Inferior parietal cortex (tissue), 1 donor: ENCODE data around the gene FAM221A.
"Not testable (repeated sequence)": the region's sequence is repeated elsewhere in the genome, so short reads cannot be mapped to it uniquely, and the experiment has no call there.

Source experiments
- DNase-seq: peaks from one replicate; pipeline ENCODE4 v3.0.0-alpha.2; 2016; ENCODE audit errors: extremely low spot score

The FAM221A gene, protein sequence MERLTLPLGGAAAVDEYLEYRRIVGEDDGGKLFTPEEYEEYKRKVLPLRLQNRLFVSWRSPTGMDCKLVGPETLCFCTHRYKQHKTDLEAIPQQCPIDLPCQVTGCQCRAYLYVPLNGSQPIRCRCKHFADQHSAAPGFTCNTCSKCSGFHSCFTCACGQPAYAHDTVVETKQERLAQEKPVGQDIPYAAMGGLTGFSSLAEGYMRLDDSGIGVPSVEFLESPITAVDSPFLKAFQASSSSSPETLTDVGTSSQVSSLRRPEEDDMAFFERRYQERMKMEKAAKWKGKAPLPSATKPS

DNA sequence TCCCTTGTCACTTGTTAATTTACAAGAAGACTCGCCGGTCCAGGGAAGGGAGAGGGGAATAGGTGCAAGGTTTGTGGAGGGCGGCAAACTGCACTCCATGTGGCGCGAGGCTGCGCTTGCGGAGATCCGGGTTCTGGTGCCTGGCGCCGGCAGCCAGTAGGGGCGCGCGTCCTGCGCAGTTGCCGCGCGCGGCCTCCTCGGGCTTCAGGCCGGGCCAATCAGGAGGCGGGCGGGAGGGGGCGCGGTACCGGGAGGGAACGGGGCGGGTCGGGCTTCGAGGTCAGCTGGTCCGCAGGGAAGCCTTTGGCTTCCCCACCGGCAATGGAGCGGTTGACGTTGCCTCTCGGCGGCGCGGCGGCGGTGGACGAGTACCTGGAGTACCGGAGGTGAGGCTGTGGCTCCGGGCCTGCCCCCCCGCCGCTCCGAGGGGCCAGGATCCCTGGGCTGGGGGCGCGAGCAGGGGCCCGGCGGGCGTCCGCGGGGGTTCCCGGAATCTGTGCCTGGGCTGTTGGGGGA is at the start of gene FAM221A:
Gene FAM221A (plus strand): TSS at position 302 of the 516 bp plus-strand sequence. CDS start 20 bp downstream, at position 322.
- peak; percentile 69 for DNase-seq

DNA sequence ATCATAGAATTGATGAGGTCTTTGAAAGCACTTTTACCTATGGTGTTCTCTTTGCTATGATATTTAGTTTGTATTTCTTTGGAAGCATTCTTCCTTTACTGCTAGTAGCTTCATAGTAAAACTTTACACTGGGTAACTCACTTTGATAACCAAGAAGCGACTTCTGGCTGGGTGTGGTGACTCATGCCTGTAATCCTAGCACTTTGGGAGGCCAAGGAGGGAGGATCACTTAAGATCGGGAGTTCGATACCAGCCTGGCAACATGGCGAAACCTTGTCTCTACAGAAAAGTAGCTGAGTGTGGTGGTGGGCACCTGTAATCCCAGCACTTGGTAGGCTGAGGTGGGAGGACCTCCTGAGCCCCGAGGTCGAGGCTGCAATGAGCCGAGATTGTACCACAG is 46.6 kb upstream of the FAM221A start:
- no peak for DNase-seq

DNA sequence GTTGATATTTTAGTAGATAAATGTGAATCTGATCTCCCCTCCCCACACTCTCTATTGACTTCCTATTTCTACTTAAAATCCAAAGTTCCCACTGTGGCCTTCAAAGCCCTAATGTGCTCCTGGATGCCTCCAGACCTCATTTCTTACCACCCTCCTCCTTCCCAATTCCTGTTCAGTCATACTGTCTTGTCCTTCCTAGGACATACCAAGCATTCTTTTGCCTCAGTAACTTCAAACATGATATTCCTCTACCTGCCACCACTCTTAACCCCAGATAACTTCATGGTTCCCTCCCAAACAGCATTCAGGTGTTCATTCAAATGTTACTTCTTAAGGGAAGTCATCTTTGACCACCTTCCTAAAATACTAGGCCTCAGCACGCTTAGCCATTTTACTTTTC is 34.2 kb upstream of the FAM221A start:
- DNase-seq, result no peak

DNA sequence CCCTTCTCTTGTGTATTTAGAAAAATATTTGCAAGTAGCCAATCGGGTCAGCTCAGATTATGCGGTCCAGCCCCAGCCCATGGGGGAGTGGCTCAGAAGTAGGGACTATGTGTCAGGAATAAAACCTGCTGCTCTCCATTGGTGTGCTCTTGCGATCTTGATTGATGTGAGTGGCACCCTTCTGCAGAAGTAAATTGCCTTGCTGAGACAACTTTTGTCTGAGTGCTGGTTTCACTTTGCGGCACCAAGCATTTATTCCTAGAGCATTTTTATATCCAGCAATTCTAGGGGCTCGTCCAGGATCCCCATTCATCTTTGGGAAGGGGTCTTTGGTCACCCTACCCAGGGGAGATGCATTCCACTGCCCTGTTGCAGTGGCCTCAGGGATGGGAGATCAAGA is 26.1 kb upstream of the FAM221A start:
- no peak for DNase-seq

DNA sequence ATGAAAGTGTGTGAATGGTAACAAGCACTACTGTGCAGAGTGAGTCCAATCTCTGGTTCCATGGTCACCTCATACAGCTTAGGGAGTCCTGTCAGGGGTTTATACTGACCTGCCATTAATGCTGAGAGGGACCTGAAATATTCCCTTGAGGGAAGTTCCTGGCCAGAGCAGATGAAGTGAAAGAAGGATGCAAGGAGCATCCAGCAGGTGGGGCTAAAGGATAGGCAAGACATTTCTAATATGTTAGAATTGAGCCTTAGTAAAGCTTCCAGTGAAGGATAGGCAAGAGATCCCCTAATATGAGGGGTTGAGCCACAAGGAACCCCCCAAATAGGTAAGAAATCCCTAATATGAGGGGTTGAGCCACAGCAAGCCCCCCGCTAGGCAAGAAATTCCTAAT is 25.5 kb upstream of the FAM221A start:
- peak; percentile 64 for DNase-seq

DNA sequence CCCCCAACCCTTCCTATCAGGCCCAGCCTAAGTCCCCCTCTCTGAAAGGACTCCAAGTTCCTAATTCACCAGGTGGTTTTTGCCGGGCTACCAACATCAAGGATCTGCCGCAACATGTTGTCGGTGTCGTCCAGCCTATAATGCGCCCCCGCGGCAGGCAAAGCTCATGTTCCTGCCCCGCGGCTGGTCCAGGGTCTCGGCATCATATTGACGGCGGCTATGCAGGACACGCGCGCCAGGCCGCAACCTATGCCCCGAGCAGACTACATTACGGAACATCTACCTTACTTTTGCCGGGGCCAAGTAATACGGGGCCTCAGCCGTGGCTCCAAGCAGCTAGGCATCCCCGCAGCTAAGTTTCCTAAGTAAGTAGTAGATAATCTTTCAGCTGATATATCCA is 24.6 kb upstream of the FAM221A start:
- DNase-seq, result no peak

DNA sequence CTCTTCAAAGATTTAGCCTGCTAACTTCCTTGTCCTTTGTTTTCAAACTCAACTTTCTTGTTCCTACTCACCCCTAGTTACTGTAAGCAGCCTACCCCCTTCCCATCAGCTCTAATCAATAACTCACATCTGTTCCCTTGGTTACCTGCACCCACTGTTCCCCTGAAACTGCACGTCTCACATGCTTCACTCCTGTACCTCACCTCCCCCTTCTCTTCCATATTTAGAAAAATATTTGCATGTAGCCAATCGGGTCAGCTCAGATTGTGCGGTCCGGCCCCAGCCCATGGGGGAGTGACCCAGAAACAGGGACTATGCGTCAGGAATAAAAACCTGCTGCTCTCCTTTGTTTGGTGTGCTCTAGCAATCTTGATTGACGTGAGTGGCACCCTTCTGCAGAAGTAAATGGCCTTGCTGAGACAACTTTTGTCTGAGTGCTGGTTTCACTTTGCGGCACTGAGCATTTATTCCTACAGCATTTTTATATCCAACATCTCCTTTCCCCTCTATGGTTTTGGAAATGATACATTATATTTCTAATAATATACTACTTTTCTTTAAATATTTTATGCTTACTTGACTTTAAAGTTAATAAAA is 21.1 kb upstream of the FAM221A start:
- no peak for DNase-seq

DNA sequence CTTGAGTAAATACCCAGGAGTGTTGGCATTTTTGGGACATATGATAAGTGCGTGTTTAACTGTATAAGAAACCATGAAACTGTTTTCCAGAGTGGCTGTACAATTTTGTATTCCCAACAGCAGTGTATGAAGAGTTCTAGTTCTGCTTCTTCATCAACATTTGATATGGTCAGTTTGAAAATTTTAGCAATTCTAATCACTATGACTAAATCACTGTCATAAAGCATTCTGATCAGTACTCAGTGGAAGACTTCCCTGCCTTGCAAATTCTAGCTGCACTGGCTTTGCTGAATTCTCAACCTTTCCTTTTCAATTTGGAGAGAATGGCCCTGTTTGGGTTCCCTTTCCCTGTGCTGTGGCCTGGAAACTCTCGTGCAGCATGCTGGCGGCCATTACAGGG is 18.6 kb upstream of the FAM221A start:
- no peak for DNase-seq

DNA sequence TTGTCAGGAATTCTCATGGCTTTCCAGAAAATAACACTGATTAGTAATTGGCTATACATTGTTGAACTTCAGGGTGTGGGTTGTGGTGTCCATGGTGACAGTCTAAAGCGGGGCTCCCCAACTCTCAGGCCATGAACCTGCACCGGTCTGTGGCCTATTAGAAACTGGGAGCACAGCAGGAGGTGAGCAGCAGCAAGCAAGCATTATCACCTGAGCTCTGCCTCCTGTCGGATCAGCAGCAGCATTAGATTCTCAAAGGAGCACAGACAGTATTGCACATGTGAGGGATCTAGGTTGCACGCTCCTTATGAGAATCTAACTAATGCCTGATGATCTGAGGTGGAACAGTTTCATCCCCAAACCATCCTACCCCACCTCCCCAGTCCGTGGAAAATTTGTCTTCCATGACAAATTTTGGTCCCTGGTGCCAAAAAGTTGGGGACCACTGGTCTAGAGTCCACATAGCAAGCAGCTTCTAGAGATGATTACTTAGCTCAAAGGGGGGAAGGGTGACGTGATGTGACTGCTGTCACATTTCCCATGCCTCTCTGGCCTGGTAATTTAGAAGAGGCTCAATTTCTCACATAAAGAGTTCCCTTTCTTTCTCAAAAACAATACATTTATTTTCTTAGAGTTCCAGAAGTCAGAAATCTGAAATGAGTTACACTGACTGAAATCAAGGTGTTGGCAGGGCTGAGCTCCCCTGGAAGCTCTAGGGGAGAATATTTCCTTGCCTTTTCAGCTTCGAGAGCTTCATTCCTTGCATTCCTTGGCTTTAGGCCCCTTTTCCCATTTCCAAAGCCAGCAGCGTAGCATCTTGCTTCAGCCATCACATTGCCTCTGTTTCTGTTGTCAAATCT is 17.6 kb upstream of the FAM221A start:
- DNase-seq, result no peak

DNA sequence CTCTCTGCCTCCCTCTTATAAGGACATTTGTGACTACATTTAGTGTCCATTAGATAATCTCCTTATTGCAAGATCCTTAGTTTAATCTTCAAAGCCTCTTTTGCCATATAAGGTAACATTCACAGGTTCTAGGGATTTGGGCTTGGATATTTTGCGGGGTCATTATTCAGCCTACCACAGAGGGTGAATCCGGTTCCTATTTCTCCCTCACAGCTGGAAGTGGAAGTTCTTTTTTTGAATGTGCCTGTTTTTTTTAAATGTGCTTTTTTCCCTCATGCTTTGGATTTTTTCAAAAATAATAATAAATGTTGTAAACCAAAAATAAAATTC is 17.1 kb upstream of the FAM221A start:
- DNase-seq, result no peak

DNA sequence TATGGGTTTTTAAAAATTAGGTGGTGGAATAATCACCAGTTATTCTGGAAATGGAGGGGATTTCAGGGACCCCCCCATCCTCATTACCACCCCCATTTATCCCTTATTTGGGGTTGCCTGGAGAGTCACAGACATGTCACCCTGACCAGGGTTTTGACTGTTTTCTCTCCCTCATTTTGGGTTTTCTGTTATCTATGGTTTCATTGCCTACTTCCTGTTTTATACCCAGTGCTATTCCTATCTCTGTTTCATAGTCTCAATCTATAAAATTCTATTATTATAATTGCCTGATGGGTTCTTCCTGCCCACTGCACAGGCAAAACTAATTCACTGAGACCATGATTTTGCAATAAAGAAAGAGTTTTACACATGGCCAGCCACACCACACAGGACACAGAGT is 15.9 kb upstream of the FAM221A start:
- no peak for DNase-seq

DNA sequence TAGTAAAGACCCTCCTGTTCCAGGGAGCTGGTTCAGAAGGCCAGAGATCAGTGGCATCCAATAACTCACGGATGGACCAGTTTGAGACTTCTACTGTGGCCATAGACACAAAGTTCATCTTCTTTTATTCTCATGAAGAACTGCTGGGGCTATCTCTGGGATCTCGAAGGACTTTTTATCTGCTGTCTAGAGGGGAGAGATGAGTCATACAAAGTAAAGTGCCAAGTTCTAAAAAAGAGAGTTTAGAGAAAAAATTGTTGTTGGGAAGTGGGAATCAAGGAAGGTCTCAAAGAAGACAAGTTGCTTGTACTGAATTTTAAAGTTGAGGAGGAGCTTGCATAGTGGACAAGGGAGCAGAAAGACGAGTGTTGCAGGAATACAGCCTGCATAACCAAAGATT is 8.0 kb upstream of the FAM221A start:
- DNase-seq, result no peak

DNA sequence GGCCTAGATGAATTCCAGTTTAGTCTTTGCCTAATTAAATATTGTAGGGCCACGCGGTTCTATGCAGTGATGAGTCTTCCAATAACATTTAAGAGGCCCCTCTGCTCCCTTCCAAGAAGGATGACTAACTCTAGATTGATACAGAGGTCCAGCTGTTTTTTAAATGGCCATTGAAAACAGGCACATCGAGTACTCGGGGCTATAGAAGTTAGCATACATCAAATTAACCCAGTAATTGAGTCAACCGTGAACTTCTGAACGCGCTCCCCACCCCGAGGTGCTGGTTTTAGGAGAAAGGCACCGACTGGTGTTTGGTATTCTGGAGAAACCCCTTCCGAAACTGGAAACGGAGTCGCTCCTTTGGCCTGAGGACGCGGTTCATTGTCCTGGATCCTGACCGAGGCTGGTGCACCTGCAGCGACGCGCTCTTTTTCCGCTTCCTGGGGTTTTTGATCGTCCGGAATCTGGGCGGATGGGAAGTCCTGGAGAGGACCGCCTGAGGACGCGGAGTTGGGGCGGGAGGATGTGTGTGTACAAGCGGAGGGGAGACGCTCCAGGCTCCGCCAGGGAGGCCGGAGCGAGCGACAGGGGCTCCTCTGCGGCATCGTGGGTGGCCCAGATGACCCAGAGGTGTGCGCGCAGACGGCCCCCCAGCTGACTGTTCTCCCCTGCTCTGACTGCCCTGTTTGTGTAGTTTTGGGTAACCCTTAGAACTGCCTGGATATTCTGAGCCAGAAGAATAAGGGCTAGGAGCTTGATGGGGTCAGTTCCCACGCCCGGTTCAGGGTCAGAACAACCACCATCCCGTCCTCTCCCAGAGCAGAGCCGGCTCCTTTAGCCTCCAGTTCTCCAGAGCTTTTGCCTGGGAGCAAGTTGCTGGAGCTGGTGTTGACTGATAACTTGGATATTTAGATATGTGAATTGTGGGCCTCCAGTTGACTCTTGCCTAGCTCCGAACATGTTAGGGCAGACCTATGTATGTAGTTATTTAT is 711 bp downstream of the FAM221A start:
- peak; percentile 55 for DNase-seq

DNA sequence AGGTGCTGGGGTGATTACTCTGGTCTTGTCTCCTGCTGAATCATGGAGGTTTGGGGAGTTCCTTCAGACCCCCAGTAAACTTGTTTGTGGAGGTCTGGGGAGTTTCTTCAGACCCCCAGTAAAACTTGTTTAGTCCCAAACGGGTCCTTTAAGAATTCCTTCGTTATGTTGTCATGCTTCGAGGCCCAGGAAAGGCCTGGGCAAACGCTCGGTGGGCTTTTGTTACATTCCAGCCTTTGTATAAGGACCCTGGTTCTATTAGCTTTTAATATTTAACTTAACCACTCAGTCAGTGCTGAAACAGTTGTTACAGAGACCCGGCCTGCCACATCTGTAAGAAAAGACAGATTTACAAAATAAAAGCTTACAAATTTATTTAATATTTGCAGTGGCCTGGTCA is 4.0 kb downstream of the FAM221A start:
- DNase-seq, result not testable (repeated sequence)

DNA sequence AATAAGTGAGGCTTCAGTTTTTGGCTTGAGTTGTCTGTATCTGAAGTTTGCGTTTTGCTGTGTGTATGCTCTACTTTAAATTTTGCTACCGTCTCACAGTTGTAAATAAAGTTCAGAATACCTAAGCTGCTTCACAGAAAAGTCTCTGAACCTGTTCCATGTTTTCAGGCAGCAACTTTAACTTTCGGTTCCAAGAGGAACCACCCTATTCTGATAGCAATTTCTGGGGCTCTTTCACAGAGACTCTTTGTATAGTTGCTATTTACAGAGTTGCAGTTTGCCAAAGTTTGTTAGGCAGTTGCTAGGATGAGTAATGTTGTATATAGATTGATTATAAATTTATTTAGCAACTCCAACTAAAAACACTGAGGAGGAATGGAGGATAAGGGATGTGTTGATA is 5.7 kb downstream of the FAM221A start:
- no peak for DNase-seq

DNA sequence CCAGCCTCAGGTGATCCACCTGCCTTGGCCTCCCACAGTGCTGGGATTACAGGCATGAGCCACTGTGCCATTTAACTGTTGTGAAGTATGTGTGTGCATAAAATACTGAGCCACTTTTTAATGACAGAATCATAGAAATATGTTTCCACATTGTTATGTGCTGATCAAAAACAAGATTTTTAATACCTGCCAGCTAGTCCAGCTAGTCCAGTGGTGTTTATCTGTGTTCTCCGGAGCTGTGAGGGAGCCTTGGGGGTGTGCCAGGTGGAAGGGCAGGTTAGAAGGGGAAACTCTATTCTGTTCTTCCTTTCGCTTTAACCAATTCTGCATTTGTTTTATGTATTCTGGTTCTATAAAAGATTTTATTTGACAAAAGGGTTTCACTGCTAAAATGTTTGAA is 7.0 kb downstream of the FAM221A start:
- DNase-seq, result no peak

DNA sequence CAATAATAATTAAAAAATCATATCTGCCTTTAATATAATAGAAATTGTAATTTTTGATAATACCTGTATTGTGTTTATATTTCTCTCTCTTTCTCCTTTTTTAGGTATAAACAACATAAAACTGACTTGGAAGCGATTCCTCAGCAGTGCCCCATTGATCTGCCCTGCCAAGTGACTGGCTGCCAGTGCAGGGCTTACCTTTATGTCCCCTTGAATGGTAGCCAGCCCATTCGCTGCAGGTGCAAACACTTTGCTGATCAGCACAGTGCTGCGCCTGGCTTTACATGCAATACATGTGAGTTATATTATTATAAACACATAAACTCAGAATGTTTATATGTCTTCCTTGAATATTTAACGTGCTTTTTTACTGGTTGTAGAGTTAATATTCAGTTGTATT is 9.2 kb downstream of the FAM221A start:
- DNase-seq, result no peak

DNA sequence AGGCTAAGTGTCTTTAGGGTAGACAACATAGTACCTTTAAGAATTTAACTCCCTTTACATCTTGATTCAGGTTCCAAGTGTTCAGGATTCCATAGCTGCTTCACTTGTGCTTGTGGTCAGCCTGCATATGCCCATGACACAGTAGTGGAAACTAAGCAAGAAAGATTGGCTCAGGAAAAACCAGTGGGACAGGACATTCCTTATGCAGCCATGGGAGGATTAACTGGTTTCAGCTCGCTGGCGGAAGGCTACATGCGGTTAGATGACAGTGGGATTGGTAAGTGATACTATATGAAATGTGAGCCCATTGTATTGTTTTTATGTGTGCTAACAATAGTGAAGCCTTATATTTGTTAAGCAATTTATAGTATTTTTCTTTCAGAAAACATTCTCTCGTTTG is 11.3 kb downstream of the FAM221A start:
- no peak for DNase-seq

DNA sequence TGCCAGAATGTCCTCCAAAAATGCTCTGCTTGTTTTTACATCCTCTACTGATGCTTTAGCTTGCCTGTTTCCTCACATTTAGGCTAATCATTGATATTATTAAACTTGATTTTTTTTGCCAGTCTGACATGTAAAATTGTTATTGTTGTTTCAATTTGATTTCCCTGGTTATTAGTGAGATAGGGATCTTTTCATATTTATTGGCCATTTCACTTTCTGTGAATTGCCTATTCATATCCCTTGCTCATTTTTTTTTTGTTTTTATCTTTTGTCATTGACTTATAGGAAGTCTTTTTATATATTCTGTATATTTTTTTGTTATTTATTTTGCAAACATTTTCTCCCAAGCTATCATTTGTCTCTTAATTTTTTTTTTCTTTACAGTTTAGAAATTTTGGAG is 13.2 kb downstream of the FAM221A start:
- DNase-seq, result no peak

DNA sequence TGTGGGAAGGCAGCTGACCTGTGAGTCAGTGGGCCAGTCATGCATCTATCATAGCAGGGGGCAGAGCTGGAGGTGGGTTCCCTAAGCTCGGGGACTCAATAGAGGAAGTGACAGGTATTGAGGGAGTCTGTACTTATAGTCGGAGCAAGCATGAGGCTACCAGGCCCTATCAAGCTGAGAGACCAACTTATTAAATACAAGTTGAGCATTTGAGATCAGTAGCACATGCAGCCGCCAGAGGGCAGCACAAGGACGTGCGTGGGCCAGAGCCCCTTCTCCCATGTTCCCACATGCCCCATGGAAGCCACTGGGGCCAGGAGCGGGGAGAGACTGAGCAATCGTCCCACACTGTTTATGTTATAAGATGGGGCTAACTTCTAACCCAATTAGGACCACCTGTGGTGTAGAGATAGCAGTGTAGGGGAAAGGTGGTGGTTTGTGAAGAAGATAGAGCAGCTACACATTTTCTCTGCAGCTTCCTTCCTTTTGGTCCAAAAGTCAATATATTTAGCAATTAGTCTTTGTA is 17.0 kb downstream of the FAM221A start:
- no peak for DNase-seq

DNA sequence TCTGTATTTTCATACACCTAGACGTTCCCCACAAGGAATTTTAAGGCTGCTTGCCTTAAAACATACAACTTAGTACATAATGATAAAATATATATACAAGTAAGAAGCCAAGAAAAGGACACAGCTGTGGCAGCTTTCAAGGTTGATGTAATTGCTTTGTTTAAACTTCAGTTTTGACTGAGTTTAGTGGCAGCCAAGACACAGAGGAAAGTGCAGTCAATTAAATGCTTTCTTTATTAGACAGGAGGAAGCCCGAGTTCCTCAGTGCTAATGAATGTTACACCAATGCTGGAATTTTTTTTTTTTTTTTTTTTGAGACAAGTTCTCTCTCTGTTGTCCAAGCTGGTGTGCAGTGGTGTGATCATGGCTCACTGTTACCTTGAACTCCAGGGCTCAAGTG is 18.8 kb downstream of the FAM221A start:
- DNase-seq, result no peak
